ENCODE results near the gene ZFAND2B.

Gene ZFAND2B

GRCh38 chr2:219225350-219225749, 18.8 kb downstream of the ZFAND2B start:
- no peak for DNase-seq

- DNase-seq, result no peak
Measured at GRCh38 chr2:219228041-219228910, 21.7 kb downstream of the ZFAND2B start.

DNA sequence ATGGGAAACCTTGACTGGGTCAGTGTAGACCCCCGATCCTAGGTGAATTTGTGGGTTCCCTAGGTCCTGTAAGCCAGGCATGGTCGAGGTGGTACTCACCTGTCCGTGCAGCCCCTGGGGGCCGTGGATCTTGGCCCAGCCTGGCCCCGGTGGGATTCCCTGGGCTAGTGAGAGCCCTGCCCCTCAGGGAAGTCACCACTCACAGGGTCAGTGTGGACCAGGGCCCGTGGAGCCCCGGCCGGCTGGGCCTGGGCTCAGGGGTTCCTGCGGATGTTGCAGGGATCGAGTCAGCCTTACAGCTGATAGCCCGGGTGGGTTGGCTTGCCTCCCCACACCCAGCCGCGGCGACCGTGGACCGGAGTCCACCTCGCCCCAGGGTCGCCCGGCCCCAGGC, 22.3 kb downstream of the ZFAND2B start:
- no peak for DNase-seq

DNA sequence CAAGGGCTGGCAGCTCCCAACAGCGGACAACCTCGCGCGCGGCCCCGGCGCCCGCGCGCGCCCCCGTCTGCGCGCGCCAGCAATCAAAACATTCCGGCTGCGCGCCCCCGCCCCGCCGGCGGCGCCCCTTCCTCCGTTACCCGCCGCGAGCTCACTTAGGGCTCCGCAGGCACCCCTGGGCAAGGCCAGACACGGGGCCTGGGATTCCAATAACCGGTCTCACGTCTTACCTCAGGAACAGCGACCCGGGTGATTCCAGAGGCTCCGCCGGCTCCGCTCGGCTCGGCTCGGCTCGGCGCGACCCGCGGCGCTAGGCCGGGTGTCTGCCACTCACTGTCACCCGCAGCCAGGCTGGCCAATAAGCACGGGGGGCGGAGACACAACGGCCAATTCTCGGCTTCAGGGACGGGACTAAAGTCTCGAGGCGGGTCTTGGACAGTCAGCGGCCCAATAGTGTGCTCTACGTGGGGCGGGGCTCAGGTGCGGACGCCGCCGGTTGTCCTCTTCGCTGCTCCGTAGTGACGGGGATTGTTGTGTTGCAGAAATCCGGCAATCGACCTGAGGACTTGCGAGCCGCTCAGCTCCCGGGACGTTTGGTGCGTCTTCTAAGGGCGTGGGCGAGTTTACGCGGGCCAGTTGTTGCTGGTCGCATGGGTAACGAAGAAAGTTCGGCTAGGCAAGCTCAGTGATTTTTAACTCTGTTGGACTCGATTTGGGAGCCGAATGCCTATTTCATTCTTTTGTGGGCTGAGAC, 22.9 kb downstream of the ZFAND2B start, which contains the start of the genes ANKZF1 and ATG9A:
TSS of gene ANKZF1 (plus strand) at position 502 of the 754 bp plus-strand sequence. CDS start 452 bp downstream, outside the sequence.
TSS of gene ATG9A (minus strand) at position 332 of the 754 bp plus-strand sequence. CDS start 1,612 bp downstream, outside the sequence.
- DNase-seq, result peak; percentile 99

- DNase-seq, result peak; percentile 46
Measured at GRCh38 chr2:219230059-219230540, 23.5 kb downstream of the ZFAND2B start.

DNA sequence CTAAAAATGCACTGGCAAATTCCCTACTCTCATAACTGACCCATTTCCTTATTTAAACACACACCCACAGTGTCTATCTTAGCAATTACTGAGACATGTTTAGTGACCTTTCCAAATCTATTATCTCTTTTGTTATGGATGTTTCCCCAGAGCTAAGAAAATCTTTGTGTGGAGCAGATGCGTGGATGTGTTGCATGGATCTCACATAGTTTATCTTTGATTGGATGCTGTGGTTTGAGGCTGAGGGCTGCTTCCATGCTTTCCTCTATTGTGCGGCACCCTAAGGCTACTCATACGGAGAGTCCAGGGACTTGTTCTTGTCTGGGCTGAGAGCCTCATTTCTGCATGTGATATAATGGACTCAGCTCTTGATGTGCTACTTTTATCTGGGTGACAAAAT, 27.7 kb downstream of the ZFAND2B start:
- no peak for DNase-seq

- no peak for DNase-seq
Measured at GRCh38 chr2:219243291-219243761, 36.7 kb downstream of the ZFAND2B start.

- no peak for DNase-seq
Measured at GRCh38 chr2:219244789-219245147, 38.2 kb downstream of the ZFAND2B start.

DNA sequence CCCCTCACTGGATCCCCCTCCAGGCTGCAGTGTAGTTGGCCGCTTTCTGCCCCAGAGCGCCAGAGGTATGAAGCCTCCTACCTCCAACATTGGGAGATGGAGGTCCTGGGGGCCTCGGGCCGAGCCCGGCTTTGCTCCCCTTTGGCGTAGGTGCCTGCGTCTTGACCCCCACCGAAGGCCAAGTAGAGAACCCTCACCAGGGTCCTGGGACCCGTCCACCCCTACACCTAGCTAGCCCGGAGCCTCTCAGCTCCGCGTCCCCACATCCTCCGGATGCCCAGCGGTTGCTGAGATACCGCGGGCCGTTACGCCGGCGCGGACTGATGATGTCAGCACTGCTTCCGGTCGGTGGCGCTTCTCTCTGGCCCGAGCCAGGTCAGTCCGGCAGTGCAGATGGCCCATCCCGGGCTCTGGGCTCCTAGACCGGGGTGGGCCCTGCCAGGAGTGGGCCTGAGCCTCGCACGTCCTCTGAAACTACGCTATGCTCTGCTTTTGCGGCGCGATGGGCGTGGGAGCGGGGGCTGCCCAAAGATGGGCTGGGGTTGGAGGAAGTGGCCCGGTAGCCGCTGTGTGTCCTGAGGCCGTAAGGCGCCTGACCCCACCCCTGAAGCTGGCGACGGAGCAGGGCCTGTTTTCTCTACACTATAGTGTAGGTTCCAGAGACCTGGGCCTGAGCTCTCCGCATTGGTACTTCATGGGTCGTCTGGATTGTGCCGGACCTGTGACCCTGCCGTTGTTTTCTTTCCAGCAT, 38.7 kb downstream of the ZFAND2B start, which contains the start of the genes GLB1L and STK16:
TSS of gene GLB1L (minus strand) at position 297 of the 751 bp plus-strand sequence. CDS start 1,871 bp downstream, outside the sequence.
TSS of gene STK16 (plus strand) at position 332 of the 751 bp plus-strand sequence. CDS start 521 bp downstream, outside the sequence.
- peak; percentile 85 for DNase-seq

DNA sequence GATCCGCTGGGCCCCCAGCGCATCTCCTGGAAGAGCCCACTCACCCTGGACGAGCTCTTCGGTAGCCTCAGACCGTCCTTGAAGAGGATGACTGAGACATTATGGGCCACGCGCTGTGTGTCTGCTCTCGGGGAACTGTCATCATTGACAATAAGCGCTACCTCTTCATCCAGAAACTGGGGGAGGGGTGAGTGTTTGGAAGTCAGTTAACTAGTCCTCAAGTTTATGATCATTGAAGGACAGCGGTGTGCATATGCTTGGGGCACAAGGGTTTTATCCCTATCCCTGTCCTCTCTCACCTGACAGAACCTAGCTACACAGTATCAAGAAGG, 39.3 kb downstream of the ZFAND2B start:
- no peak for DNase-seq

GRCh38 chr2:219246559-219246958, 40.0 kb downstream of the ZFAND2B start:
- DNase-seq, result no peak

DNA sequence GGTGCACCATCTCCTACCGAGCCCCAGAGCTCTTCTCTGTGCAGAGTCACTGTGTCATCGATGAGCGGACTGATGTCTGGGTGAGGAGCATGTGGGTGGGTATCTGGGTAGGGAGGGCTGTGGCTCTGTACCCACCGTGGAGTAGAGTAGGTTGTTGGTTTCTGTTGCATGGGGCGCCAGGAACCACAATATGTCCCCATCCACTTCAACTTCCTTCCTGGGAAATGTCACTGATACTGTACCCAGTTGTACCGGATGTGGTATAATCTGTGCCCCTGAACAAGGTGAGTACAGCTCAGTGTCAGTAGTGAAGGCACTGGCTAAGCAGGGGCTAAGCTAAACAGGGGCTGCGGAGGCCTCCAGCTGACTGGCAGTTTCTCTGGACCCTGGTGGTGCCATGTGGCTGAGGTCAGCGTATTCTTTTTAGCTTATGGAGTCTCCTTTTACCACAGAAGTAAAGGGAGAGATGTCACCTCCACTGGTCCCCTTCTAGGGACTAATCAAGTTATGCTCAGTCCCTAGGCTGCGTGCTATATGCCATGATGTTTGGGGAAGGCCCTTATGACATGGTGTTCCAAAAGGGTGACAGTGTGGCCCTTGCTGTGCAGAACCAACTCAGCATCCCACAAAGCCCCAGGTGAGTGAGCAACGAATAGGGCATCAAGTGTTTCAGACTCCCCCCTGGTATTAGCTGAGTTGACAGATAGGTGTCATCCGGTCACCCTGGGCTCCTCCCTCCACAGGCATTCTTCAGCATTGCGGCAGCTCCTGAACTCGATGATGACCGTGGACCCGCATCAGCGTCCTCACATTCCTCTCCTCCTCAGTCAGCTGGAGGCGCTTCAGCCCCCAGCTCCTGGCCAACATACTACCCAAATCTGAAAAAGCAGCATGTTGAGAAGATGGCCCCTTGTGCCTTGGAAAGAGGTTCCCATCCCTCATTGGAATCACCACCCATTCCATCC, 41.4 kb downstream of the ZFAND2B start:
- peak; percentile 56 for DNase-seq

DNA sequence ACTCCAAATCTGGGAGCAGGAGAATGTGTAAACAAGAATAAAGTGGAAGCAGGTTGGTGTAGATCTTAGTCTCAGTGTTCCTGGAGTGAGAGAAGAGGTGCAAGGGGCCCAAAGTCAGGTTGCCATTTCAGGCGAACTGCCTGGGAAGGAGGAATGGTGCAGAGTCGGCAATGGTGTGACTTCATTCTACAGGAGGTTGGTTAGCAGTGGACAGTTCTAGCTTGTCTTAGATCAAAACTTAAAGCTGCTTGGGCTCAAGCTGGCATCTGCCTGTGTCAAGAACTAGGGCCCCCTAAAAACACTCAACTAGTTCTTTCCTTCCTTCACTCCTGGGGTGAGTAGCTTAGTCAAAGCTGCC, 42.2 kb downstream of the ZFAND2B start:
- DNase-seq, result no peak

GRCh38 chr2:219249203-219249980, 42.8 kb downstream of the ZFAND2B start:
- no peak for DNase-seq

- no peak for DNase-seq
Measured at GRCh38 chr2:219250049-219250781, 43.6 kb downstream of the ZFAND2B start.

- no peak for DNase-seq
Measured at GRCh38 chr2:219251656-219252055, 45.1 kb downstream of the ZFAND2B start.

- peak; percentile 40 for DNase-seq
Measured at GRCh38 chr2:219252084-219252483, 45.5 kb downstream of the ZFAND2B start.

GRCh38 chr2:219252570-219252899, 46.0 kb downstream of the ZFAND2B start:
- DNase-seq, result peak; percentile 48

DNA sequence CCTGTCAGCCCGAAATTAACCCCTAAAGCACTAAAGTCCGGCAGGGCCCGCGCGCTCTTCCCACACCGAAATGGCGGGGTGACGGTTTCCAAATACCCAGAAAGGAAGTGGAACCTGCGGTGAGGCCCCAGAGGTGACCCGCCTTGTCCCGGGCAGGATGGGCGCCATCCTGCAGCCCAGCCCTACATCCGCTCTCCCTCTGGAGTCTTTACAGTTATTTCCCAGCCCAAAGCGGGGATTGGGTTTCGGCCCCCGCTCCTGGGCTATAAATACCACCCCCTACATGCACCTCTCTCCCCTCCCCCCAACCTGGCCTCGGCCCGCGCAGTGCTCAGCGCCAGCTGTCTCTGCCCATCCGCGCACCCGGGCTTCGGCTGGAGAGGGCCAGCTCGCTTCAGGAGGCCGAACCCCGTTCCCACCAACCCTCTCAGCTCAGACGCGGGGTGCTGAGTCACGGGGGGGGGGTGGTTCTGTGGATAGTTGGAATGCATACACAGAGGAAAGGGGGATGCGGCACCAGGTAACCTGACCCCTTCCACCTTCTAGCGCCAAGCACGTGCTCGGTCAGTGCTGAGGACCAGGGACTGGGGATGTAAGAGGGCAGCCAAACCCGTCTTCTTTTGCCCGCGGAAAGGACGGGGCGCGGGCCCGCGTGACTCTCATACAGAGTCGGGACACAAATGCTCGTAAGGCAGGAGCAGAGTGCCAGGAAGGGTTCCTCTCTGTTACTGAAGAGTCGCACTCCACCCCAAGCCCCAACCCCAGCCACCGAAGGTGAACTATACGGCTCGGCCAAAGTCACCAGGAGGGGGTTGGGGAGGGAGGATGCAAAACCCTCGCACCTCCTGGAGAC, 46.5 kb downstream of the ZFAND2B start, which contains the start of gene TUBA4B:
TSS of gene TUBA4B (plus strand) at position 344 of the 853 bp plus-strand sequence. CDS start at position 509, 165 bp downstream.
- DNase-seq, result peak; percentile 47

All from activated naive CD4-positive, alpha-beta T cell treated with anti-CD3 and anti-CD28 coated beads, Interleukin-2, amount 50 U/mL, for 16 hours (primary cell).